ENCODE measurements around the gene ARHGEF1. TPM values are rescaled to one million over a fixed set of nuclear protein-coding genes. Genes with fewer than 3 reads are reported as not detected.

ARHGEF1 gene
- total RNA-seq, 3 donors from 2014 or later (not counting 1 experiment from before 2014, with no cell fraction given): 1,177 to 1,409 (median 1,354) TPM

DNA sequence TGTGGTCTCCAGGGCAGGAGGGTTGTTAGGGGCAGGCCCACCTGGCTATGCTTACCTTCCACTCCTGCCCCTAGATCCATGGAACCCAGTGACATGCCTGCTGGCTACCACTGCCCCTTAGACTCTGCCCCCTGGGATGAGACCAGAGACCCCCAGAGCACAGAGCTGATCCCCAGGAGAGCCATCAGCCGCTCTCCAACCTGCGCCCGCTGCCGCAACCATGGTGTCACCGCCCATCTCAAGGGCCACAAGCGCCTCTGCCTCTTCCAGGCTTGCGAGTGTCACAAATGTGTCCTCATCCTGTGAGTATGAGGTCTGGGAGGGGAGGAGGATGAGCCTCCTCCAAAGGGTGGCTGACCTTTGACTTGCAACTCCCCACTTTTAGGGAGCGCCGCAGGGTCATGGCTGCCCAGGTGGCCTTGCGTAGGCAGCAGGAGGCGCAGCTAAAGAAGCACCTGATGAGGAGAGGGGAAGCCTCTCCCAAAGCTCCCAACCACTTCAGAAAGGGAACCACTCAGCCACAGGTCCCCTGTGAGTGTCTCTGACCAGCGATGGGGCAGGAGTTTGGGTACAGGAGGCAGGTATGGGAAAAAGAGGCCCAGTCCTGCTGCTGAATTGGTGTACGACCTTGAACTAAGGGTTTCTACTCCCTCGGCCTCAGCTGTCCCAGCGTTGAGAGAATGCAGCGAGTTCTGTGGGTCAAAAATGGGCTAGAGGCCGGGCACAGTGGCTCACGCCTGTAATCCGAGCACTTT is 35.5 kb upstream of the ARHGEF1 start:
- ATAC-seq (no peak), DNase-seq (no peak)
- Mint-ChIP-seq H3K36me3 (no peaks in the 10 kb centered on the region), H3K4me3 (no peak overlapping the region), H3K27me3 (ENCODE audit: low read depth in 2 of 2) (peaks cover 7 to 13% of the 10 kb centered on the region in 2 donors), H3K27ac (no peak overlapping the region), H3K4me1 (no peaks in the 10 kb centered on the region), H3K9me3 (peaks cover 0 to 3% of the 10 kb centered on the region in 2 donors)
- Histone ChIP-seq H3K9me3 (ENCODE audit: control insufficient read depth, insufficient read depth, low read length) (no peaks in the 10 kb centered on the region), H3K4me1 (ENCODE audit: control insufficient read depth, insufficient read depth, low read length) (no peaks in the 10 kb centered on the region), H3K36me3 (ENCODE audit: control insufficient read depth, insufficient read depth, low read length) (no peaks in the 10 kb centered on the region), H3K27ac (ENCODE audit: low read length) (no peak overlapping the region), H3K4me3 (ENCODE audit: low read length) (no peak overlapping the region), H3K27me3 (ENCODE audit: control insufficient read depth, insufficient read depth, low read length) (no peaks in the 10 kb centered on the region)
- intact Hi-C loops (cut with micrococcal nuclease): no loop called here
- TF ChIP-seq, protein P1, sequence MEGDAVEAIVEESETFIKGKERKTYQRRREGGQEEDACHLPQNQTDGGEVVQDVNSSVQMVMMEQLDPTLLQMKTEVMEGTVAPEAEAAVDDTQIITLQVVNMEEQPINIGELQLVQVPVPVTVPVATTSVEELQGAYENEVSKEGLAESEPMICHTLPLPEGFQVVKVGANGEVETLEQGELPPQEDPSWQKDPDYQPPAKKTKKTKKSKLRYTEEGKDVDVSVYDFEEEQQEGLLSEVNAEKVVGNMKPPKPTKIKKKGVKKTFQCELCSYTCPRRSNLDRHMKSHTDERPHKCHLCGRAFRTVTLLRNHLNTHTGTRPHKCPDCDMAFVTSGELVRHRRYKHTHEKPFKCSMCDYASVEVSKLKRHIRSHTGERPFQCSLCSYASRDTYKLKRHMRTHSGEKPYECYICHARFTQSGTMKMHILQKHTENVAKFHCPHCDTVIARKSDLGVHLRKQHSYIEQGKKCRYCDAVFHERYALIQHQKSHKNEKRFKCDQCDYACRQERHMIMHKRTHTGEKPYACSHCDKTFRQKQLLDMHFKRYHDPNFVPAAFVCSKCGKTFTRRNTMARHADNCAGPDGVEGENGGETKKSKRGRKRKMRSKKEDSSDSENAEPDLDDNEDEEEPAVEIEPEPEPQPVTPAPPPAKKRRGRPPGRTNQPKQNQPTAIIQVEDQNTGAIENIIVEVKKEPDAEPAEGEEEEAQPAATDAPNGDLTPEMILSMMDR (IDR thresholded peaks at IDR 0.05): no peak
- WGBS (ENCODE audit: insufficient coverage): 91% methylated on average over 19 of the region's 19 CpGs

DNA sequence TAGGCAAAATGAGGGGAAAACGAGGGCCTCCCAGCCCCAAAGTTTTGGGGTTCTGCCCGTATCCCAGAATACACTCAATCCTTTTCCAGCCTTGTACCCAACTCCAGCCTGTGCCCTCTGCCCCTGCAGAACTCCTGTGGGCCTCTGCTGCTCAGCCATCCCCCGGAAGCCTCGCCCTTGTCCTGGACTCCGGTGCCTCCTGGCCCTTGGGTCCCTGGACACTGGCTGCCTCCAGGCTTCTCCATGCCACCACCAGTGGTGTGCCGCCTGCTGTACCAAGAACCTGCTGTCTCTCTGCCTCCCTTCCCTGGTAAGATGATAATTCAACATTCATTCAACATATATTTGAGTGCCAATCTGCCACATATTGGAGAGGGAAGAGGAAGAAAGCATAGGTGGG is 34.3 kb upstream of the ARHGEF1 start:
- Mint-ChIP-seq H3K4me3 (no peak overlapping the region), H3K36me3 (no peaks in the 10 kb centered on the region), H3K9me3 (peaks cover 0 to 3% of the 10 kb centered on the region in 2 donors), H3K4me1 (no peaks in the 10 kb centered on the region), H3K27ac (no peak overlapping the region), H3K27me3 (ENCODE audit: low read depth in 2 of 2) (peaks cover 7 to 12% of the 10 kb centered on the region in 2 donors)
- no peaks in the 10 kb centered on the region for H3K27me3 ChIP-seq (ENCODE audit: control insufficient read depth, insufficient read depth, low read length)
- intact Hi-C loops (cut with micrococcal nuclease): no loop called here
- H3K4me1 ChIP-seq (ENCODE audit: control insufficient read depth, insufficient read depth, low read length): no peaks in the 10 kb centered on the region
- DNase-seq (no peak), ATAC-seq (no peak)
- H3K27ac ChIP-seq (ENCODE audit: low read length): no peak overlapping the region
- TF ChIP-seq, protein P1 (IDR thresholded peaks at IDR 0.05): no peak
- no peak overlapping the region for H3K4me3 ChIP-seq (ENCODE audit: low read length)
- no peaks in the 10 kb centered on the region for H3K9me3 ChIP-seq (ENCODE audit: control insufficient read depth, insufficient read depth, low read length)
- no peaks in the 10 kb centered on the region for H3K36me3 ChIP-seq (ENCODE audit: control insufficient read depth, insufficient read depth, low read length)
- WGBS (ENCODE audit: insufficient coverage): 85% methylated on average over 6 of the region's 6 CpGs

DNA sequence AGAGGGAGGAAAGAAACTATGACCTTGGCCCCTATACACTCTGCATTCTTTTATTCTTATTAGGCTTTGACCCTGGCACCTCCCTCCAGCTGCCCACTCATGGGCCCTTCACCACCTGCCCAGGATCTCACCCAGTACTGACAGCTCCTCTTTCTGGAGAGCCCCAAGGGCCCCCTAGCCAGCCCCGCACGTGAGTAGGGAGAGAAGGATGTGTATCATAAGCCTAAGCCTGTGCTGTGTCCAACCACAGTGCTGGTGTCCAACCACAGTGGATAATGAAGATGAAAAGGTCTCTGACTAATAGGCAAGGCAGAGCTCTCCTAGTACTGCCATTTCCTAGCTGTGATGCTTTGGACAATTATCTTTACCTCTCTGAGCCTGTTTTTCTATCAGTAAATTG is 33.9 kb upstream of the ARHGEF1 start:
- Mint-ChIP-seq H3K36me3 (no peaks in the 10 kb centered on the region), H3K4me3 (no peak overlapping the region), H3K4me1 (no peaks in the 10 kb centered on the region), H3K27ac (no peak overlapping the region), H3K9me3 (peaks cover 0 to 3% of the 10 kb centered on the region in 2 donors), H3K27me3 (ENCODE audit: low read depth in 2 of 2) (peaks cover 7 to 13% of the 10 kb centered on the region in 2 donors)
- Histone ChIP-seq H3K27ac (ENCODE audit: low read length) (no peak overlapping the region), H3K4me1 (ENCODE audit: control insufficient read depth, insufficient read depth, low read length) (no peaks in the 10 kb centered on the region), H3K36me3 (ENCODE audit: control insufficient read depth, insufficient read depth, low read length) (no peaks in the 10 kb centered on the region), H3K4me3 (ENCODE audit: low read length) (no peak overlapping the region), H3K27me3 (ENCODE audit: control insufficient read depth, insufficient read depth, low read length) (no peaks in the 10 kb centered on the region), H3K9me3 (ENCODE audit: control insufficient read depth, insufficient read depth, low read length) (no peaks in the 10 kb centered on the region)
- 76% methylated on average over 2 of the region's 2 CpGs for WGBS (ENCODE audit: insufficient coverage)
- no peak for DNase-seq
- ATAC-seq: no peak
- intact Hi-C loops (cut with micrococcal nuclease): no loop called here
- TF ChIP-seq, protein P1 (IDR thresholded peaks at IDR 0.05): no peak

DNA sequence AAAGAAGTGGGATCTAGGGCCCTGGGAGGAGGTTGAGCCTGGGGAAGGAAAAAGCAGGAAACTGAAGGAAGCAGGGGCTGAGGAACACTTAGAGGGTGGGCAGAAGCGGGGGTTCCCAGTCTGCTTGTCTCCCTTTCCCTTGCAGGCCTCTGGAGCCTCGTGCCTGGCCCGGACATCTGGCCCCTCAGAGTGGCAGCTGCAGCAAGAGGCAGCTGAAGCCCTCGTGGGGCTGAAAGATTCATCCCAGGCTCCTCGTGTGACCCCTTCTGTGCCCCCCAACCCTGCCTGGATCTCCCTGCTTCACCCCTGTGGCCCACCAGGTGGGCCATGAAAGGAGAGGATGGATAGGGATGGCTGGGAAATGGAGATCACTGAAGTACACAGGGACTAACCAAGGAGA is 32.6 kb upstream of the ARHGEF1 start:
- intact Hi-C loops (cut with micrococcal nuclease): no loop called here
- Histone ChIP-seq H3K4me3 (ENCODE audit: low read length) (no peak overlapping the region), H3K36me3 (ENCODE audit: control insufficient read depth, insufficient read depth, low read length) (no peaks in the 10 kb centered on the region), H3K4me1 (ENCODE audit: control insufficient read depth, insufficient read depth, low read length) (no peaks in the 10 kb centered on the region), H3K9me3 (ENCODE audit: control insufficient read depth, insufficient read depth, low read length) (no peaks in the 10 kb centered on the region), H3K27ac (ENCODE audit: low read length) (no peak overlapping the region), H3K27me3 (ENCODE audit: control insufficient read depth, insufficient read depth, low read length) (no peaks in the 10 kb centered on the region)
- 73% methylated on average over 5 of the region's 5 CpGs for WGBS (ENCODE audit: insufficient coverage)
- Mint-ChIP-seq H3K9me3 (no peaks in the 10 kb centered on the region), H3K4me1 (no peaks in the 10 kb centered on the region), H3K27me3 (ENCODE audit: low read depth in 2 of 2) (peaks cover 7 to 17% of the 10 kb centered on the region in 2 donors), H3K27ac (no peak overlapping the region), H3K4me3 (no peak overlapping the region), H3K36me3 (no peaks in the 10 kb centered on the region)
- TF ChIP-seq, protein P1 (IDR thresholded peaks at IDR 0.05): no peak
- DNase-seq (no peak), ATAC-seq (no peak)

All from natural killer cell (primary cell).